IMR-90 (cell line): ENCODE results near the gene RAP1A.

Experiments
- CHD1 ChIP-seq: IDR thresholded peaks from 2 replicates; pipeline ENCODE4 v1.6.1; 2012; ENCODE audit warnings: low read depth, low read length, improper control_type of control experiment
- TF ChIP-seq, protein P1 (sequence below): conservative IDR thresholded peaks from 2 replicates; pipeline ENCODE4 v1.5.1; 2012; ENCODE audit warnings: mild to moderate bottlenecking, low read depth, low read length, improper control_type of control experiment

DNA sequence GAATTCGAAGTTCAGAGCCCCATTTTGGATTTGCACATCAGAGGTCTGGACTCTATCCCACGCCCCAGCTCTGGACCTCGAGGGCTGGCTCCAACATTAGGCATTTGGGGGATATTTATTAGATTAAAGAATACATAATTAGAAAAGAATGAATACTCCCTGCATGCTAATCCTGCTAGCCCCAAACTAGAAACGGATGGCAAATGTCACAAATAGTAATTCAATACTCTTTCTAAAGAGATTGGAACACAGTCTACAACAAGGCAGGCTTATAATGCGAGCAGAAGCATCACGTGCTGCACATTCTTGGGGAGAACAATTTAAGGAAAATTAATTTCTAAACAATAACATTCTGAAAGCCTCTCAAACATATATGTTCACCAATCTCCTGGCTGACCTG is 27.7 kb upstream of the RAP1A start:
- TF ChIP-seq, protein P1, sequence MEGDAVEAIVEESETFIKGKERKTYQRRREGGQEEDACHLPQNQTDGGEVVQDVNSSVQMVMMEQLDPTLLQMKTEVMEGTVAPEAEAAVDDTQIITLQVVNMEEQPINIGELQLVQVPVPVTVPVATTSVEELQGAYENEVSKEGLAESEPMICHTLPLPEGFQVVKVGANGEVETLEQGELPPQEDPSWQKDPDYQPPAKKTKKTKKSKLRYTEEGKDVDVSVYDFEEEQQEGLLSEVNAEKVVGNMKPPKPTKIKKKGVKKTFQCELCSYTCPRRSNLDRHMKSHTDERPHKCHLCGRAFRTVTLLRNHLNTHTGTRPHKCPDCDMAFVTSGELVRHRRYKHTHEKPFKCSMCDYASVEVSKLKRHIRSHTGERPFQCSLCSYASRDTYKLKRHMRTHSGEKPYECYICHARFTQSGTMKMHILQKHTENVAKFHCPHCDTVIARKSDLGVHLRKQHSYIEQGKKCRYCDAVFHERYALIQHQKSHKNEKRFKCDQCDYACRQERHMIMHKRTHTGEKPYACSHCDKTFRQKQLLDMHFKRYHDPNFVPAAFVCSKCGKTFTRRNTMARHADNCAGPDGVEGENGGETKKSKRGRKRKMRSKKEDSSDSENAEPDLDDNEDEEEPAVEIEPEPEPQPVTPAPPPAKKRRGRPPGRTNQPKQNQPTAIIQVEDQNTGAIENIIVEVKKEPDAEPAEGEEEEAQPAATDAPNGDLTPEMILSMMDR = no peak
- TF ChIP-seq CHD1 = no peak
